NCI-H82 treated with DMSO at 0.1 percent for 48 hours (cell line): Measurements from ENCODE around the gene CCDC160.

Experiments used
- DNase-seq: peaks from one replicate; lab custom pipeline; 2025; ENCODE audit not compliant: unreplicated experiment; lab: John Stamatoyannopoulos, UW

Gene CCDC160

GRCh38 chrX:134294548-134294947 is 57.6 kb downstream of the CCDC160 start:
- no peak for DNase-seq
